ENCODE measurements around the gene CASZ1. TPM values are rescaled to one million over a fixed set of nuclear protein-coding genes. Genes with fewer than 3 reads are reported as not detected.

CASZ1 gene
- total RNA-seq, 1 donor from 2014 or later = 6.9 TPM

DNA sequence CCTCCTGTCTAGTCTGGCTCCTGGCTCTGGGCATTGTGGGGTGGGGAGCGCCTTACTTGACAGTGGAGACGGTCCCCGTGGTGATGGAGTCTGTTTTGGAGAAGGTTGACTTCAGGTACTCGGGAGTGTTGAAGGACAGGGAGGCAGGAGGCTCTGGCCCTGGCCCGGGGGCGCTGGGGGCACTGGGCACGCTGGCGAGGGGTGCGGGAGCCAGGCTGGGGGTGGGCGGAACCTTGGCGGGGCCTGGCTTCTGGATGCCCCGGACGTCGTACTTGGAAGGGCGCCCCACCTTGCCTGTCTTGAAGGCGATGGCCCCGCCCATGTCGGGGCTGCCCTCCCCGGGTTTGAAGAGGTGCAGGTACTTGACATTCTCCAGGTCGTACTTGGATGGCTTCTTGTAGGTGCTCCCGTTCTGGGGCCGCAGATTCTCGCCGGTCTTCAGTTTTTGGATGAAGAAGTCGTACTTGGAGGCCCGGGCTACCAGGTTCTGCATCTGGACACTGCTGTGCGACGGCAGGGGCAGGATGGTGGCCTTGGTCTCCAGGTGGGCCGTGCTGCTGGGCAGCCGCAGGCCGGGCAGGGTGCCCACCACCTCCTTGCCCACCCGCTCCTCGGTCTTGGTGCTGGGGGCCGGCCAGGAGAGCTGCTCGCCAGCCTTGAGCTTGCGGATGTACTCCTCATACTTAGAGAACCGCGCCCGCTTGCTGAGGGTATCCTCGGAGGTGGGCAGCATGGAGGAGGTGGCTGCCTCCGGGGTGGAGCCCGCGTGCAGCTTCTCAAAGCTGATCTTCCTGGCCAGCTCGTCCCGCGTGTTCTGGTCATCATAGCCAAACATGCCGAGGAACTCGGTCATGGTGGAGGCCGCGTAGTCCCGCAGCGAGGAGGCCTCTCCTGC lies 136.6 kb downstream of the CASZ1 start:
- H3K4me3 Mint-ChIP-seq = no peak overlapping the region
- no peaks in the 10 kb centered on the region for H3K36me3 Mint-ChIP-seq (ENCODE audit: low read depth)
- H3K27me3 Mint-ChIP-seq = no peaks in the 10 kb centered on the region
- intact Hi-C loops (cut with micrococcal nuclease) = no loop called here
- DNase-seq = no peak
- H3K9me3 Mint-ChIP-seq = no peaks in the 10 kb centered on the region
- no peaks in the 10 kb centered on the region for H3K4me1 Mint-ChIP-seq
- no peak overlapping the region for H3K27ac Mint-ChIP-seq

DNA sequence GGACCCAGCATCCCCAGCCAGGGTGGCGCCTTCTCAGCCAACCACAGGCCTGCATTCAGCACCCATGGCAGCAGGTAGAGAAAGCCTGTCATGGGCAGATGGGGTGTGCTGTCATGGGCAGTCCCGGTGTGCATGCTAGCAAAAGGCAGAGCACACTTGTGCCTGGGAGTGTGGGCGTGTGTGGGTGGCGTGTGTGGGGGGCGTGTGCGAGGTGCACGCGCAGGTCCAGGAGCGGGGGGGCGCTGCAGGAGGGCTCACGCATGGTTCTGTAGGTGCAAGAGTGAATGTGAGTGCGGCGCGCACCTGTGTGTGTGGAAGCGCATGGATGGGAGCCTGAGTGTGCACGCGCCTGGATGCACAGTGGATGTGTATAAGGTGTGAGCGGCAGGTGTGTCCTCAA lies 137.2 kb downstream of the CASZ1 start:
- H3K9me3 Mint-ChIP-seq = no peaks in the 10 kb centered on the region
- no peaks in the 10 kb centered on the region for H3K27me3 Mint-ChIP-seq
- no peaks in the 10 kb centered on the region for H3K4me1 Mint-ChIP-seq
- no peak overlapping the region for H3K27ac Mint-ChIP-seq
- DNase-seq = no peak
- H3K4me3 Mint-ChIP-seq = no peak overlapping the region
- intact Hi-C loops (cut with micrococcal nuclease) = no loop called here
- no peaks in the 10 kb centered on the region for H3K36me3 Mint-ChIP-seq (ENCODE audit: low read depth)

GRCh38 chr1:10658396-10659066 lies 137.9 kb downstream of the CASZ1 start:
- no peak overlapping the region for H3K4me3 Mint-ChIP-seq
- no peak overlapping the region for H3K27ac Mint-ChIP-seq
- H3K27me3 Mint-ChIP-seq = no peaks in the 10 kb centered on the region
- intact Hi-C loops (cut with micrococcal nuclease) = no loop called here
- no peaks in the 10 kb centered on the region for H3K9me3 Mint-ChIP-seq
- no peaks in the 10 kb centered on the region for H3K36me3 Mint-ChIP-seq (ENCODE audit: low read depth)
- DNase-seq = no peak
- no peaks in the 10 kb centered on the region for H3K4me1 Mint-ChIP-seq

GRCh38 chr1:10657088-10657847 lies 139.2 kb downstream of the CASZ1 start:
- Mint-ChIP-seq H3K27ac (no peak overlapping the region), H3K27me3 (no peaks in the 10 kb centered on the region), H3K4me1 (no peaks in the 10 kb centered on the region), H3K9me3 (no peaks in the 10 kb centered on the region), H3K4me3 (no peak overlapping the region), H3K36me3 (ENCODE audit: low read depth) (no peaks in the 10 kb centered on the region)
- intact Hi-C loops (cut with micrococcal nuclease) = no loop called here
- DNase-seq = no peak

DNA sequence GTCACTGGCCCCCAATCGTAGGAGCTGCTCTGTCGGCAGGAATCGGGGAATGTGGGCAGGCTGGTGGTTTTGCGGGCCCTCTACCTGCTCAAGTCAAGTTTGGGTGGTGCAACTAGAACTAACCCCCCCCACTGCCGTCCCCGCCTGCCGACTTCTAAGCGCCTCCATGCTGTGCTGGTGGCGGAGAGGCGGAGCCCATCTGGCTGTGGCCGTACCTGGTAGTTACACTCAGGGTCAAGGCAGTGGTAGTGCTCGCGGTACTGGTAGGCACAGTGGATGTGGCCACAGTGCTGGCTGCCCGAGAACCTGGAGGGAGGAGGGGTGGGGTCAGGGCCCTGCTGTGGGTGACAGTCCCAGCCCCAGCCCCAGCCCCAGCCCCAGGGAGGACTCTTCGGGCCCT lies 140.0 kb downstream of the CASZ1 start:
- Mint-ChIP-seq H3K27ac (no peak overlapping the region), H3K36me3 (ENCODE audit: low read depth) (no peaks in the 10 kb centered on the region), H3K27me3 (no peaks in the 10 kb centered on the region), H3K9me3 (no peaks in the 10 kb centered on the region), H3K4me1 (no peaks in the 10 kb centered on the region), H3K4me3 (no peak overlapping the region)
- intact Hi-C loops (cut with micrococcal nuclease) = no loop called here
- DNase-seq = no peak

DNA sequence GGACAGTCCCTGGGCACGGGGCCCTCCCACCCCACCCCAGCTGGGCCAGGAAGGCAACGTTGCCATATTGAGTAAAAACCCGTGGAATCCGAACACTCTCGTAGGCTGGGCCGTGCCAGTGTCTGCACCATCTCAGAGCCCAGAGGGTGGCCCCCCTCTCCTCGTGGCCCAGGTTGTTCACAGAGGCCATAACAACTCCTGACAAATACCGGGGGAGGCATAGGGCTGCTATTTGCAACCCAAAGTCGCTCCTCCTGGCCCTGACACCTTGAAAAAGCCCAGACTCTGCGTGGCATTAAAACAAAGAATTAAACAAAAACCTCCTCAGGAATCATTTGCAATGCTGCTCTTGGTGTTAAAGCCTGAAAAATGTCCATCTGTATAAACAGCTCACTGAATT lies 141.4 kb downstream of the CASZ1 start:
- Mint-ChIP-seq H3K9me3 (no peaks in the 10 kb centered on the region), H3K27me3 (no peaks in the 10 kb centered on the region), H3K4me3 (no peak overlapping the region), H3K4me1 (no peaks in the 10 kb centered on the region), H3K36me3 (ENCODE audit: low read depth) (no peaks in the 10 kb centered on the region), H3K27ac (no peak overlapping the region)
- intact Hi-C loops (cut with micrococcal nuclease) = no loop called here
- no peak for DNase-seq

GRCh38 chr1:10653370-10654125 lies 142.9 kb downstream of the CASZ1 start:
- Mint-ChIP-seq H3K4me3 (no peak overlapping the region), H3K27me3 (no peaks in the 10 kb centered on the region), H3K9me3 (no peaks in the 10 kb centered on the region), H3K27ac (no peak overlapping the region), H3K36me3 (ENCODE audit: low read depth) (no peaks in the 10 kb centered on the region), H3K4me1 (no peaks in the 10 kb centered on the region)
- DNase-seq = no peak
- intact Hi-C loops (cut with micrococcal nuclease) = no loop called here

GRCh38 chr1:10652626-10653025 lies 143.8 kb downstream of the CASZ1 start:
- H3K27ac Mint-ChIP-seq = no peak overlapping the region
- no peak for DNase-seq
- no peaks in the 10 kb centered on the region for H3K27me3 Mint-ChIP-seq
- no peaks in the 10 kb centered on the region for H3K36me3 Mint-ChIP-seq (ENCODE audit: low read depth)
- no peaks in the 10 kb centered on the region for H3K4me1 Mint-ChIP-seq
- H3K4me3 Mint-ChIP-seq = no peak overlapping the region
- intact Hi-C loops (cut with micrococcal nuclease) = no loop called here
- H3K9me3 Mint-ChIP-seq = no peaks in the 10 kb centered on the region

DNA sequence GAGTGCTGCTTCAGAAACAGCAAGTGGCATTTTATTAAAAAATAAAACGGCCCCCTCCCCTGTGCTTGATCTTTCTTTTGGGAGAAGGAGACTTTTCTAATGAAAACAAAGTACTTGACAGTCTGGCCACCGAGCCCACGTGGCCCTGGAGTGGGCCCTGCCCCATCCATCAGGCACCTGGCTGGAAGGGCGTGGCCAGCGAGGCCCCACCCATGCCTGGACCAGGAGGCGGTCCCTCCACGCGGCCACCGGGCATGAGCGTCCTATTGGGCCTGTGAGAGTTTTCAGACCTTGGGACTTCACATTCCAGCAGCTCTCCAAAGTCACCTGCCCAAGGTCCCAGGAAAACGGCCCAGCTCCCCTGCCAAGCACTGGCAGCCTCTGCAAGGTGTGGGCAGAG lies 144.7 kb downstream of the CASZ1 start:
- H3K4me1 Mint-ChIP-seq = no peaks in the 10 kb centered on the region
- no peaks in the 10 kb centered on the region for H3K27me3 Mint-ChIP-seq
- intact Hi-C loops (cut with micrococcal nuclease) = no loop called here
- no peak overlapping the region for H3K4me3 Mint-ChIP-seq
- H3K36me3 Mint-ChIP-seq (ENCODE audit: low read depth) = no peaks in the 10 kb centered on the region
- H3K27ac Mint-ChIP-seq = no peak overlapping the region
- DNase-seq = no peak
- no peaks in the 10 kb centered on the region for H3K9me3 Mint-ChIP-seq

GRCh38 chr1:10651389-10651766 lies 145.1 kb downstream of the CASZ1 start:
- H3K4me1 Mint-ChIP-seq = no peaks in the 10 kb centered on the region

DNA sequence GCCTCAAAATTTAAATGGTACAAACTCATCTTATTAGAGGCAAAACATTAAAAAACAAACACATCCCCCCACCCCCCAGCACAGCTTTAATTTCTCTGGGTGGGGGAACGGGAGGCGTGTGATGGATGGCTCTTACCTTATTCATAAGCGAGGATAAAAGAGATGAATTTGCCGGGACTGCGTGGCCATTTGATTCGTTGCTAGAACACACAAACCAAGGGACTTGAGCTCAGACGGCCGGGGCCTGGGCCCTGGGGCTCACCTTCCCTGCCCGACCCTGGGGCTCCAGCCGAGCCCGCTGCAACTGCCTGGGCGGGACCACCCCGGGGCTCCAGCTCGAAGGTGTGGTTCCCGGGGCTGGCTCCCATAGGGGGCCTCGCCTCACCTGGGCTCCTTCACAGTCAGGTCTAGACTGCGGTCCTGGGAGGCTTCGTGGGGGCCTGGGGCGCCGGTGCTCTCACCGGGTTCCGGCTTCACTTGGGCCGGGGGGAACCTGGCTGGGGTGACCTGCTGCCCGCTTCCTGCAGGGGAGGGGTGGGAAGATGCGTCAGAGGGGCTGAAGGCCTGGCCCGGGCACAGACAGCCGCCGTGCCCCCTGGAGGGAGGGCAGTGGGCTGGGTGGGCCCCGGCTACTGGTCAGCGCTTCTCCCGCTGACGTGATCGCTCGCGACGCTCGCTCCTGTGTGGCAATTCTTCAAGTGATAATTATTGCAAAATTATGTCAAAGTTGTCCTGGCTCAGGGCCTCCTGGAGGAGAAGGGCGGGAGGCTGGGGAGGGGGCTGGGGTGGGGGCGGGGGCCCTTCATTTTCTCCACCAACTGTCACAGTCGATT lies 145.7 kb downstream of the CASZ1 start:
- H3K36me3 Mint-ChIP-seq (ENCODE audit: low read depth) = no peaks in the 10 kb centered on the region
- H3K27me3 Mint-ChIP-seq = no peaks in the 10 kb centered on the region
- no peak overlapping the region for H3K27ac Mint-ChIP-seq
- H3K9me3 Mint-ChIP-seq = no peaks in the 10 kb centered on the region
- intact Hi-C loops (cut with micrococcal nuclease) = no loop called here
- no peaks in the 10 kb centered on the region for H3K4me1 Mint-ChIP-seq
- DNase-seq = no peak
- H3K4me3 Mint-ChIP-seq = no peak overlapping the region

More at GRCh38 chr1:10651389-10651766, 145.1 kb downstream of the CASZ1 start:
- Mint-ChIP-seq H3K36me3 (ENCODE audit: low read depth) (no peaks in the 10 kb centered on the region), H3K4me3 (no peak overlapping the region), H3K9me3 (no peaks in the 10 kb centered on the region), H3K27me3 (no peaks in the 10 kb centered on the region), H3K27ac (no peak overlapping the region)
- no peak for DNase-seq
- intact Hi-C loops (cut with micrococcal nuclease) = no loop called here

- Mint-ChIP-seq H3K27me3 (no peaks in the 10 kb centered on the region), H3K9me3 (no peaks in the 10 kb centered on the region), H3K4me1 (no peaks in the 10 kb centered on the region), H3K36me3 (ENCODE audit: low read depth) (no peaks in the 10 kb centered on the region), H3K27ac (no peak overlapping the region), H3K4me3 (no peak overlapping the region)
- intact Hi-C loops (cut with micrococcal nuclease) = no loop called here
- no peak for DNase-seq
Measured at GRCh38 chr1:10649517-10650201, 146.8 kb downstream of the CASZ1 start.

Data from activated CD4-positive, alpha-beta T cell treated with anti-CD3 and anti-CD28 coated beads, Interleukin-2, amount 10 ng/mL, durations not matched to agents 24 days and 14 days (primary cell).